Measurements from ENCODE around the gene P3H2.

DNA sequence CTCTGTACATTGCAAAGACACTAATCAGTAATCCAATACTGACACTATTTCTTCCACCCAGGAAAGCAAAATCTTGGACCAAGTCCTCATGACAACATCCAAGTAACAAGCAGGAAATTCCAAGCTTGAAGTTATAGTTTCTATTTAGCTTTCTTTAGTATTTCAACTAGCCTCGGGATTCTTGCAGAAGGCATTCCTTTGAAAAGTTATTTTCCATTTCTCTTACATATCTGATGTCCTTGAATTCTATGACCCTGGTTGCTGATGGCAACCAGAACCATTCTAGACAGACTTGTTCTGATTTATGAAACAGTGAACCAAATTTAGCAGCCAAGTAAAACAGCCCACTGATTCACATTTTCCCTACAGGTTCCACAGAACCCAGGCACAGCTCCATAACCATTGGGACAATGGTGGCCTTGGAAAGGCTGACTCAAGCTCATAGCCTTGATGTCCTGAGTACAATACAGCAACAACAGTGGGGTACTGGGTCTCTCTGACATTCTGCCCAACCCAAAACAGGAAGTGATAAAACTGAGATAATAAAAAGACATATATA is 26.5 kb downstream of the P3H2 start:
- TF ChIP-seq, protein P1, sequence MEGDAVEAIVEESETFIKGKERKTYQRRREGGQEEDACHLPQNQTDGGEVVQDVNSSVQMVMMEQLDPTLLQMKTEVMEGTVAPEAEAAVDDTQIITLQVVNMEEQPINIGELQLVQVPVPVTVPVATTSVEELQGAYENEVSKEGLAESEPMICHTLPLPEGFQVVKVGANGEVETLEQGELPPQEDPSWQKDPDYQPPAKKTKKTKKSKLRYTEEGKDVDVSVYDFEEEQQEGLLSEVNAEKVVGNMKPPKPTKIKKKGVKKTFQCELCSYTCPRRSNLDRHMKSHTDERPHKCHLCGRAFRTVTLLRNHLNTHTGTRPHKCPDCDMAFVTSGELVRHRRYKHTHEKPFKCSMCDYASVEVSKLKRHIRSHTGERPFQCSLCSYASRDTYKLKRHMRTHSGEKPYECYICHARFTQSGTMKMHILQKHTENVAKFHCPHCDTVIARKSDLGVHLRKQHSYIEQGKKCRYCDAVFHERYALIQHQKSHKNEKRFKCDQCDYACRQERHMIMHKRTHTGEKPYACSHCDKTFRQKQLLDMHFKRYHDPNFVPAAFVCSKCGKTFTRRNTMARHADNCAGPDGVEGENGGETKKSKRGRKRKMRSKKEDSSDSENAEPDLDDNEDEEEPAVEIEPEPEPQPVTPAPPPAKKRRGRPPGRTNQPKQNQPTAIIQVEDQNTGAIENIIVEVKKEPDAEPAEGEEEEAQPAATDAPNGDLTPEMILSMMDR (IDR thresholded peaks at IDR 0.05): no peak
- TF ChIP-seq POLR2A (IDR thresholded peaks at IDR 0.05) (no peak), POLR2AphosphoS5 (IDR thresholded peaks at IDR 0.05) (no peak)

Measured in suprapubic skin (tissue), 4 donors.